ENCODE measurements around the gene NECAB2.
"Not testable (repeated sequence)": the region's sequence is repeated elsewhere in the genome, so short reads cannot be mapped to it uniquely, and the experiment has no call there.

The NECAB2 gene

DNA sequence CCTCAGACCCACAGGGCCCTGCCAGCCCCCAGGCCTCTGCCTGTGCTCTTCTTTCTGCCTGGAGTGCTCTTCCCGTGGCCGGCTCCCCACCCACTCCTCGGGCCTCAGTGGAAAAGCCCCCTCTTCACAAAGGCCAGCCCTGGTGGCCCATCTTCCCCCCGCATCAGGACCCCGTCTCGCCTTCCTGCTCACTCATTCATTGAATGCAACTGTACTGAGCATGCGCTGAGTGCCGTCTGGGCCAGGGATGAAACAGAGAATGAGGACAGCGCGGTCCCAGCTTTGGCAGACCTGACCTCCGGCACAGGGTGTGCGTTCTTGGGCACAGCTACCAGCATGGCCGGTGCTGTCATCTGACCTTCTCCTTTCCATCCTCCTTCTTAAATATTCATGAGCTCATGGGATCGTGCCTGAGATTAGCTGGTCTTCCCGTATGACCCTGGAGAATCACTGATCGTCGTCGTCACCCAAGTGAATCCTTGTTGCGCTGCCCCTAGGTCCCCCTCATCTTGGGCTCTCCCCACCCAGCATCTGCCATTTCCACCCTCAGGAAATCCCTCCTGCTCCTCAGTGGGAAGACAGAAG lies 31.4 kb upstream of the NECAB2 start:
- DNase-seq, result no peak

DNA sequence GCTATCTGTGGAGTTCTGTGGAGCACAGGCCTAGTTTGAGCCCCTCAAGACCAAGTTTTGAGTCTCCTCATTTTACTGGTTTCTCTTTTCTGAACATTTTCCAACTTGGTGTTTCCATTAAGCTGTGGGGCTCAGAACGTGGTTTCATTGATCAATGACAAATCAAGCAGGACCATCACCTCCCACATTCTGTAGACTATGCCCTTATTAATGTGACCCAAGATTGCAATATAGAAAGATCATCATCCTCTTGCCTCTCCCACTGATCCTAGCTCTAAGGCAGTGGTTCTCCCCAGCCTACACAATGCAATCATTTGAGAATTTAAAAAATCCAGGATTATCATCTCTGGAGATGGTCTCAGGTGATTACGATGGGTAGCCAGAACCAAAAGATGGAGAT lies 30.8 kb upstream of the NECAB2 start:
- DNase-seq, result no peak

DNA sequence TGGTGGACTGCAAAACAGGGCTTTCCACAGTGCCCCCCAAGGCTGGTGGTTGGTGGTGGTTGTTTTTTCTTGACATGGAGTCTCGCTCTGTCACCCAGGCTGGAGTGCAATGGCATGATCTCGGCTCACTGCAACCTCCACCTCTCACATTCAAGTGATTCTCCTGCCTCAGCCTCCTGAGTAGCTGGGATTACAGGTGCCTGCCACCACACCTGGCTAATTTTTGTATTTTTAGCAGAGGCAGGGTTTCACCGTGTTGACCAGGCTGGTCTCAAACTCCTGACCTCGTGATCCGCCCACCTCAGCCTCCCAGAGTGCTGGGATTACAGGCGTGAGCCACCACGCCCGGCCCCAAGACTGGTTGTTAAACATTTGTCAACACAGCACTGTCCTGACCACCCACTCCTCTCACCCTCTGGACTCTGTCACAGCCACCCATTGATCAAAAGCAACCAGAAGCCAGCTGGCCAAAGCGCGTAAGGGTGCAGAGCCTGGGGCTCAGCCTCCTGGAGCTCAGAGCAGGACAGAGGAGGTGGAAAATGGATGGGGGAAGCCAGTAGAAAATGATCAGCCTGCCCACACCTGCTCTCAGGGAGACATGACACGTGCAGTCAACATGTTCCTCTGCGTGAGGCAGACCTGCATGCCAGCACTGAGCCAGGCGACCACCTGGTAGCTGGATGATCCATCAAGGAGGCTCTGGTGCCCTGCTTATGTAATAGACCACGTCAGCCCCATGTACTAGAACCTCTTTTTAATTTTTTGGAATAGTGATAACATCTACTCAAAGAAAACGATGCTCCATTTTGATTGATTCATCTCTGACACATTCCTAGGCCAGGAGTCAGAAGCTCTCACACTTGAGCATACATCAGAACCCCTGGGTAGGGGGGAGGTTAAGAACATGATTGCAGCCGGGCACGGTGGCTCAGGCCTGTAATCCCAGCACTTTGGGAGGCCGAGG lies 29.8 kb upstream of the NECAB2 start:
- no peak for DNase-seq

DNA sequence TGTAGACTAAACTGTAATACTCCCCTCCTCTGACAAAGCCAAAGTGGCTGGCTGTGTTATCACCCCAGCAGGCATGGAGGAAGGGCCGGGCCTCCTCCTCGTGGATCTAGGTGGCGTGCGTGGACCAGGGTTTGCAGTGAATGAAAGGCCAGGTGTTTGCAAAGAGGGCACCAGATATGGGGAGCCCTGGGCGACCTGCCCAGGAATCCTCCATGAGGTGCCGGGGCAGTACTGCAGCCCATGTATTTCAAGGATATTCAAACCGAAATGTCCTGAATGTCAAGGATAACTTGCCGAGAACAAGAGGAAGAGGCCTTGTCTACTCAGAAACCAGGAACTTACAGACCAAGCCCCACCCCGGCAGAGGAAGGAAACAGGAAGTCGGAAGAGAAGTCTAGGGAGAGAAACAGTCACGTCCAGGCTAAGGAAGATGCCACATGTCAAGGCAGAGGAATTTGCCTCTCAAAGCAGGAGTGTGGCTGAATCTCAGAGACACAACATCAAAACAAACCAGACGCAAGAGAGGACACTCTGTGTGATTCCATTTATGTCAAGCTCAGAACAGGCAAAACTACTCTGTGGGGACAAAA lies 28.7 kb upstream of the NECAB2 start:
- DNase-seq, result no peak

DNA sequence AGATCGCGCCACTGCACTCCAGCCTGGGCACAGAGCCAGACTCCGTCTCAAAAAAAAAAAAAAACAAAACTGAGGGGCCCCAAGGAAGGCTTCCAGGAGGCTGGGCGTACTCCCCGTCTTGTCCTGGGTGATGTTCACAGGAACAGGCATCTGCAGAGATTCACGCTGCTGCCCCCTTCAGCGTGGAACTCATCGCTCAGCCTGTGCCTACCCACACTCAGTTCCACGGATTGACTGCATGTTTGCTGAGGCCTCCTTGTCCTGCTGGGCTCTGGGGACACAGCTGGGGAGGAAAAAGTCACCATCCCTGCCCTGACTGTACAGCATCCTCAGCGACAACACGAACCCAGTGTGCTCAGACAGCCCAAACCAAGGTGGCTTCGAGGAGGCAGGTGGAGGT lies 27.9 kb upstream of the NECAB2 start:
- peak; percentile 16 for DNase-seq

DNA sequence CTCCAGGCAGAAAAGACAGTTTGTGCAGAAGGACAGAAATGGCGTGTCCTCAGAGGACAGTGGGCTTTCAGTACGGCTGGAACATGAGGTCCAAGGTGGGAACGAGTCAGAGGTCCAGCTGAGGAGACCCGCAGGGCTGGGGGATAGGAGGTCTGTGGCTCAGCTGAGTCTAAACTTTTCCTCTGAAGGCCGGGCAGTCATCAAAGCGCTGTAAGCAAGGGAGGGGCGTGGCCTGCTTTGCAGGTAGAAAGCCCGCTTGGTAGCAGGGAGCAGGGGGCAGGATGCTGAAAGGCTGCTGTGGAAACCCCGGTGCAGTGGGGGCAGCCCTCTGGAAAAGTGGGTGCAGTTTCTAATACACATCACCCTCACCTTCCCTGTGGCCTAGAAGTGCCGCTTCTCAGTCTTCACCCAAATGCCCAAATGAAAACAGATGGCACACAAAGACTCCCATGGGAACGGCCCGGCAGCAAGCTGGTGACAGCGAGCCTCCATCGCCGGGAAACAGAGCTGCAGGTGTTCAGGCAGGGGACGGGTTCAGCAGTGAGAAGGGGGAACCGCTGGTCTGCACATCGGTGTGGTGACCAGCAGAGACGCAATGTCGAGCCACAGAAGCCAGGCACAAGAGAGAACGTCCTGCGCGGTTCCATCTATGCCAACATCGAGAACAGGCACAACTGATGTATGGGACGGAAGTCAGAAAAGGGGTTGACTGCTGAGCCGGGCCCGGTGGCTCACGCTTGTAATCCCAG lies 27.2 kb upstream of the NECAB2 start:
- peak; percentile 29 for DNase-seq

DNA sequence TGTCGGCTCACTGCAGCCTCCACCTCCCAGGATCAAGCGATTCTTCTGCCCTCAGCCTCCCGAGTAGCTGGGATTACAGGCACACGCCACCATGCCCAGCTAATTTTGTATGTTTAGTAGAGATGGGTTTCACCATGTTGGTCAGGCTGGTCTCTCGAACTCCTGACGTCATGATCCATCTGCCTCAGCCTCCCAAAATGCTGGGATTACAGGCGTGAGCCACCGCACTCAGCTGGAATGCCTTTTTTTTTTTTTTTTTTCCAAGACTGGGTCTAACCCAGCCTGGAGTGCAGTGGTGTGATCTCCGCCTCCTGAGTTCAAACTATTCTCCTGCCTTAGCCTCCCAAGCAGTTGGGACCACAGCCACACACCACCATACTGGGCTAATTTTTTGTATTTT lies 26.5 kb upstream of the NECAB2 start:
- DNase-seq, result not testable (repeated sequence)

DNA sequence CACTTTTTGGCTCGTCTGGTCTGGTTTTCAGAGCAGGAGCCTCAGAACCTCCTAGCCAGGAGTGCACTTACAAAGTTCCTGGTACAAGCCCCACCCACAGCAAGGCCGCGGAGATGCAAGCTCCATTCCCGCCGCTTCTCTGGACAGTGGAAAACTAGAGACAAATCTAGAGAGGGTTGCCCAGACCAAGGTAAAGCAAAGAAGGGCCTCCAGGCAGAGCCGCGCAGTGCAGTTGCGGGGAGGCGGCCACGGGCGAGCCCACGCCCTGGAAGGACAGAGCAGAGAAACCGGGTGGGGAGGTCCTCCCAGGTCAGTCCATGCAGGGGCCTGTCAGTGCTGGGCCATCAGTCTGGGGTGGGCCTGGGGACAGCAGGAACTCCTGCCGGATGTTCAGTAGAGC lies 26.0 kb upstream of the NECAB2 start:
- DNase-seq, result no peak

DNA sequence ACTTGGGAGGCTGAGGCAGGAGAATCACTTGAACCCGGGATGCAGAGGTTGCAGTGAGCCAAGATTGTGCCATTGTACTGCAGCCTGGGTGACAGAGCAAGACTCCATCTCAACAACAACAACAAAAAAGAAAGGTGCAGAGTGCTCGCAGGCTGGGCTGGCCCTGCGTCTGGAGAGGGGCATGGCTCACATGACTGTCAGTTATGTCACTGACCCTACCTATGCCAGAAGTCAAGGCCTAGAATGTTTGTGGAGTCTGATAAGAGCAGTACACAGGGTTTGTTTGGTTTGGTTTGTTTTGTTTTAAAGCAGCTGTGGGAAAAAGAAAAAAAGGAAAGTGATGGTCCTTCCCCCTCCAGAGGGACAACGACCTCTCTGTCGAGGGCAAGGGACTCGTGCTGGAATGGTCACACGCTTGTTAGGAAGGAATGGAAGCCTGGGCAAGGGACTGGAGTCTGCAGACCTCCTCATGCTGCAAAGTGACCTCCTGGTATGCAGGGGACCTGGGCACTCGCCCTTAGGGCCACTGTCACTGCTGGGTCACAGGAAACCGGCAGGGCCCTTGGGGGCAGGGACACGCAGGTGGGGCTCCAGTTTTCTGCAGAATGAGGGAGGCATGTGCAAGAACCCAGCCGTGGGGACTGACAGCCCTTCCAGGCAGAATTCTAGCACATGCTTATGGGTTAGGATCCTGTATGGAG lies 25.1 kb upstream of the NECAB2 start:
- no peak for DNase-seq

DNA sequence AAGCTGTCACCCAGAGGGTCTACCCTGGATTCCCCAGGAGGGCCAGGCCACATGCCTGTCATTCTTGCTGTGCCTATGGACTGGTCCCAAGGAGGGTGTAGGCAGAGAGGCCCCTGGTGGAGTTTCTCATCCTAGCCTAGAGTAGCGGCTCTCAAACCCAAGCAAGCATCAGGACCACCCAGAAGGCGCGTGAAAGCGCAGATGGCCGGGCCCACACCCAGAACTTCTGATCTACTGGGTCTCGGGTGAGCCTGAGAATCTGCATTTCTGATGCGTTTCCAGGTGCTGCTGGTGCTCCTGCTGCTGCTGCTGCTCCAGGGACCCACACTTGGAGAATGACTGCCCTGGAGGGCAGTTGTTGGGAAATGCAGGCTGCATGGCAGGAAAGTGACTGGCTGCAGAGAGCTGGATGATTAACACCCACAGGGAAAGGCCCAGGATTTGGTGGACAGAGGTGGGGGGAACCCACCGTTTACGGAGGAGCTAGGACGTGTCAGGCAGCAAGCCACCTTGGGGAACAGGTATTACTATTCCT lies 24.5 kb upstream of the NECAB2 start:
- DNase-seq, result no peak

DNA sequence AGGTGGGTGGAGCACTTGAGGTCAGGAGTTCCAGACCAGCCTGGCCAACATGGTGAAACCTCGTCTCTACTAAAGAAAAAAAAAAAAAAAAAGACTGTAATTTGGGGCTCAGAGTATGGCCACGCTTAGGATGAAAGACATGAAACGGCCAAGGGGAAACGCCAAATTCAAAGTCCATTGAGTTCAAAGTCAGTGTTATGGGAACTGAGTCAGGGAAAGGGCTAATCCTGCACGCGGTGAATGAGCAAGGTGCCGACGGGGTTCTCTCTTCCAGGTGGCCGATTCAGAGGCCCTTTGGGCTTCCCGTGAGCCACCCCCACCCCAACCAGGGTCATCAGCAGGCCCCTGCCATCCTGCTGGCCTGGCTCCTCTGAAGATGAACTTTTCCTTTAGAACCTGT lies 22.5 kb upstream of the NECAB2 start:
- DNase-seq, result no peak

DNA sequence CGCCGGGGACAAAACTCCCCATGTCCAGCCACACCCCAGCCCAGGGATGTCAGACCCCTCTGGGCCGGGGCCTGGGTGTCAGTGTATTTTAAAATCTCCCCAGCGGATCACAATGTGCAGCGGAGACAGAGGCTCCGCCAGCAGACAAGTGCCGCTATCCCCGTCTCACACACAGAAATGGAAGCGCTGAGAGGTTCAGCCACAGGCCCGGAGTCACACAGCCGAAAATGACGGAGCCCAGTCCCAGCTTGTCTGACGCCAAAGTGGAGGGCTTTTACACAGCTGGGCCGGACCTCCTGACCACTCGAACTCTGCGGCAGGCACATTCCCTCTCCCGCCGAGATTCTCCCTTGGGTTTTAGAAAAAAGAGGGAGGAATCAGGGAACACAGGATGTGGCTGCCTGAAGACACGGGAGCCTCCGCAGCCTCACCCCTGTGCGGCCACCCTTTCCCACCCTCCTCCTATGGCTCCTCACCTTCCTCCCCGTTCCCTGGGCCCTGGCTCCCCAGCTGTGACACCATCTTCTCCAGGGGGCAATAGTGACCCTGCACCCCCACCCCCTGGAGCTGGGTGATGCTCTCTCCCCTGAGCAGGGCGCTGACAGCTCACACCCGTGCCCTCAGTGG lies 21.8 kb upstream of the NECAB2 start:
- no peak for DNase-seq

DNA sequence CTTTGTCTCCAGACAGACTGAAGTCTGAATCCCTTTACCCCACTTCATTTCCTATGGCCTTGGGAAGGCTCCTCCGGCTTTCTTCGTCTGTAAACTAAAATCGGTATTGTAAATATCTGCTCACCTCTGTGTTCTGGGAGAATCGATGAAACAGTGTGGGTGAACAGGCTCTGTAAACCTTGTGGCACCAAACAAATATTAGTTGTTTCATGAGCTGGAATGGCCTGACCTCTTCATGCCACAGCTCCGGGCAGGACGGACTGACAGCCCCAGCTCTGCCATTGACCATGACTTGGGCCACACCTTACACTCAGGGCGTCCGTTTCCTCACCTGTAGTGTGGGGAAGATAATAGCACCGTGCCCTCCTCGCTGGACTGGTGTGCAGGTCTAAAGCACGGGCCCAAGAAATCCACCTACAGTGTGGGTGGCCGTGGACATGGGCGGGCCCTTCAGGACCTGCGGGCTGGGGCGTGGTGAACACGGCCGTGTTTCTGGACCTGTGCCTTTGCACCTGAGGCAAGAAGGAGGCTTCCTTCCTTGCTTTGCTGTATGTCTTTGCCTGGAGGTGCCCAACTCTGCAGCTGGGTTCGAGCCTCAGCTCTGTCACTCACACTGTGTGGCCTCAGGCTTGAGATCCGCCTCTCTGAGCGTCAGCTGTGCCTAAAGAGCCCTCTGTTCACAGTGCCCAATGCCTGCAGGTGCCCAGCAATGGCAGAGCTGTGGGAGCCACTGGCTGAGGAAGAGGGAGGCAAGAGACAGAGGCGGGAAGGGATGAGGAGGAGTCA lies 21.1 kb upstream of the NECAB2 start:
- no peak for DNase-seq

DNA sequence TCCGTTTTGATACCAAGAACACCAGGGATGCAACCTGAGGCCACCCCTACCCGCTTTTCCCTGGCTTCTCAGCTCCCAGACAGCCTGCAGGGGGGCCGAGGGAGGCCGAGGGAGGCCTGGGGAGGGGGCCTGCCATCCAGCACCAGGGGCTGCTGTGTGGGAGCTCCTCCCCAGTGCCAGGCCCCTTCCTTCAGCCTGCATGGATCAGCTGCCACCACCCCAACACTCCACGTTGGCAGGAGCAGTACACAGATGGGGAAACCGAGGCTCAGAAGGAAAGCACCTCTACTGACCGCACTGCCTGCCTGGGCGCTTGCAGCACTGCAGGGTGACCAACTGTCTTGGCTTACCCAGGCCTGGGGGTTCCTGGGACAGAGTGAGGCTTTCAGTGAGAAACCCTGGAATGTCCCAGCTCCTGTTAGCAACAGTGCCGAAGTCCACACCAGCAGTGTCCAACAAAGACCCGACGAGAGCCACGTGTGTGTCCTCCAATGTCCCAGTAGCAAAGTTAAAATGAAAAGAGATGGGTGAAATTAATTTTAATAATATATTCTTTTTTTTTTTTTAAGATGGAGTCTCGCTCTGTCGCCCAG lies 20.3 kb upstream of the NECAB2 start:
- no peak for DNase-seq

DNA sequence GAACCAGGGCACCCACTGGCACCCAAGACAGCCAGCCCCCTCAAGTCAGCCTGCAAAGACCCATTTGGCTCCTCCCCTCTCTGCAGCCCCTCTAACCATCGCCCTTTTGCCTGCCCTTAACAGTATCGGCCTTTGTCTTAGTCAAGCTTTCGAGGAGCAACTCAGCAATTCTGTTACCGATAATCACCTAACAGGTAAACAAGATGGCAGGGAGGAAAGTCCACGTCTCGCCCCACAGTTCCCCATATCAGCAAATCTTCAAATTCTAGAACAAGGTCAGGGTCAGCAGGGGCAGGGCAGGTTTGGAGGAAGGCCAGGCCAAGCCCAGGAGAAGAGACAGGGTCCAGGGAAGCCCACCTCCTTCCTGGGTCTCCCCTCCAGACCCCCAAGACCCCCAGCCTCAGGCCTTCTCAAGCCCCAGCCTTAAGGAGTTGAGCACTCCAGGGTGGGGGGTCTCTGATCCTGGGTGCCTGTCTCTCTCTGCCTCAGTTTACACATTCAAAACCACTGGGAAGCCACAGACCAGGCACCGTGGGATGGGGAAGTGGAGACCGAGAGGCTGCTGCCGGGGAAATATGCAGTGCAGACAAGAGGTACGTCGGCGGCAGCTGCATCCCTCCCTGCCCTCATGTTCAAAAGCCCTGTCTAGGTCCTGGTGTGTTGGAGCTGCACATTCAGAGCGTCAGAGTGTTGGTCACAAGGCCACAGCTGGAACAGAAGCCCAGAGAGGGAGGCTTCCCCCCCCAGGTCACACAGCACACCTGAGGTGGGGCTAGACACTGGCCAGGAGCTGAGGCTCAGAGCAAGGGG lies 18.9 kb upstream of the NECAB2 start:
- no peak for DNase-seq

DNA sequence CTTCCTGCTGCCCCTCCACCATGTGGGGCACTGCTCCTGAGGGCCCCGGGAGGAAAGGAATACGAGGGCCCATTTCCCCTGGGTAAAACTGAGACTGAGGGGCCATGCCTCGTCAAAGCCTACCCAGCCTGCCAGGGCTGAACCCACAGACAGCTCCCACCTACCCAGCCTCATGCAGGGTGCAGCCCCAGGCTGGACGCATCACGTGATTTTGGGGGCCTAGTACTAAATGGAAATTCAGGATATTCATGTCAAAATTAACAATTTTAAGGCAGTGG lies 18.4 kb upstream of the NECAB2 start:
- no peak for DNase-seq

DNA sequence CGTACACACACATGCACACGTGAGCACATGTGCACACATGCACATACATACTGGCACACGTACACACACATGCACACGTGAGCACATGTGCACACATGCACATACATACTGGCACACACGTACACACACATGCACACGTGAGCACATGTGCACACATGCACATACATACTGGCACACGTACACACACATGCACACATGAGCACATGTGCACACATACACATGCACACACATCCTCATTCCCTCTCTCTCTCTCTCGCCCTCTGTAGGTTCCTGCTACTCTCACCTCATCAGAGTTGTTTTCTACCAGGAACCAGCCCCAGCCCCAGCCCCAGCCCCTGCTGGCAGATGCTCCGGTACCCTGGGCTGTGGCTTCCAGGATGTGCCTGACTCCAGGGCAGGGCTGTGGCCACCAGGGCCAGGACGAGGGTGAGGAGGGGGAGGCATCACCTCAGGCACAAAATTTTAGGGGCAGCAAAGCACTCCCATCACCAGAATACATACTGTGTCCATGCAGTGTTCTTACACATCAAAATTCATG lies 17.1 kb upstream of the NECAB2 start:
- not testable (repeated sequence) for DNase-seq

DNA sequence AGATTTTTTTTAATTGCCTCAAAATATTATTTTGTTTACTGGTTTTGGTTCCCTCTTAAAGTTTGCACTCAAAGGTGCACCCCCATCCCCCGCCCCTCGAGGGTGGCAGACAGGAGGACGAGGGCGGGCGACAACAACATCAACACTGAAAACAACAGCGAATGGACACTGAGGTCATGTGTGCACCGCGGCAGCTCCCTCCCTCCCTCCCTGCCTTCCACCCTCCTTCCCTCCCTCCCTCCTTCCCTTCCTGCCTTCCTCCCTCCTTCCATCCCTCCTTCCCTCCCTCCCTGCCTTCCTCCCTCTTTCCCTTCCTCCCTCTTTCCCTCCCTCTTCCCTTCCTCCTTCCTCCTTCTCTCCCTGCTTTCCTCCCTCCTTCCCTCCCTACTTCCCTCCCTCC lies 16.5 kb upstream of the NECAB2 start:
- DNase-seq, result no peak

DNA sequence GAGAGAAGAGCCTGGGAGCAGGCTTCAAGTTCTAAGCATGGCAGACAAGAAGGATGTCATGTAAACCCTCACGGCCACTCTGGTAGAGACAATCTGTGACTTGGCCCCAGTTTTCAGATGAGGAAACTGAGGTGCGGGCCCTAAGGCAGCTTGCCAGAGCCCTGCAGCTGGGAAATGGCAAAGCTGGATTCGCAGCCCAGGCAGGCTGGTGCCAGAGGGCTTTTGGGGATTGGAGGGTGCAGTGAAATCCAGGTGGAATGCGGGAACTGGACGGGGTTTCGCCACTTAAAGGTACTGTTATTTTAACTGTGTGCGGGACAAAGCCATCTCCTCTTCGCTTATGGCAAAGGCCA lies 15.5 kb upstream of the NECAB2 start:
- no peak for DNase-seq
